ENCODE measurements around the gene NFE2.
"Not testable (repeated sequence)": the region's sequence is repeated elsewhere in the genome, so short reads cannot be mapped to it uniquely, and the experiment has no call there.

NFE2 gene

DNA sequence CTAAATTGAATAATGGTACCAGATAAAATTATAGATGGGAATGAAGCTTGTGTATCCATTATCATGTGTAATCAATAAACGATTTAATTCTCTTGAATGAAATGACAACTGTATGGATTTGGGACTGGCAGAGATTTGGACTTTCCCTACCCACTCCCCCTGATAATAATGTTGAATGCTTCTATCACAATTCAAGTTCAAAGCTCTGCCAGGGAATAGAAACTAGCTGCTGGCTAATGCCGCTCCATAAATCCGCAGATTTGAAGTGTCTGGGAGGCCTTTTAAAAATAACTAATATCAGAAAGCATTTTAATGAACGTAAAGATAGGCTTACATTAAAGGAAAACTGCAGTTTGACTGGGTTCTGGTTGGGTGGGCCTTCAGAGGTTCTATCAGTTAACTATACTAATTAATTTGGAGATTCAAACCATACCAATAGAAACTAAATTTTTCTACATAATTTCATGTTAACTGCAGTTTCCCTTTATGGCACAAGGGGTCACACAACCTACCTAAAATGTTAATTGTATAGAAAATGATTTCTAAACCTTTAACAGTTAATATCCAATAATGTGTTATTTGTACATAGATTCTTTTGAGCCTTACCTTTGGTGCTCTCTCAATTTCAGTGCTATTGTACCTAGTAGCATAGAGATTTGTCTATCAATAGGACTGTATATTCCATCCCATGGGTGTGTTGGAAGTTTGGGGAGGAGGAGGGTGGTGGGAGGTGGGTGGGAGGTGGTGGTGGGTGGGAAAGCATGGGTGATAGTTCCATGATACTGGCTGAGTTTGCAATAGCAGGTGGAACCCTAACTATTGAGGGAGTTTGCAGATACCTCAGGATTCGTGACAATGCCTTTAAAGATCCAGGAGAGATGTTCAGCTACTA lies 15.4 kb downstream of the NFE2 start:
- TF ChIP-seq ZC3H10 (CRISPR knock-in tag; IDR thresholded peaks at IDR 0.05) (0 out of 2 replicates have a peak, but pooled peaks have one; percentile 7), RARB (CRISPR knock-in tag; IDR thresholded peaks at IDR 0.05) (no peak)
- TF ChIP-seq, protein P1, sequence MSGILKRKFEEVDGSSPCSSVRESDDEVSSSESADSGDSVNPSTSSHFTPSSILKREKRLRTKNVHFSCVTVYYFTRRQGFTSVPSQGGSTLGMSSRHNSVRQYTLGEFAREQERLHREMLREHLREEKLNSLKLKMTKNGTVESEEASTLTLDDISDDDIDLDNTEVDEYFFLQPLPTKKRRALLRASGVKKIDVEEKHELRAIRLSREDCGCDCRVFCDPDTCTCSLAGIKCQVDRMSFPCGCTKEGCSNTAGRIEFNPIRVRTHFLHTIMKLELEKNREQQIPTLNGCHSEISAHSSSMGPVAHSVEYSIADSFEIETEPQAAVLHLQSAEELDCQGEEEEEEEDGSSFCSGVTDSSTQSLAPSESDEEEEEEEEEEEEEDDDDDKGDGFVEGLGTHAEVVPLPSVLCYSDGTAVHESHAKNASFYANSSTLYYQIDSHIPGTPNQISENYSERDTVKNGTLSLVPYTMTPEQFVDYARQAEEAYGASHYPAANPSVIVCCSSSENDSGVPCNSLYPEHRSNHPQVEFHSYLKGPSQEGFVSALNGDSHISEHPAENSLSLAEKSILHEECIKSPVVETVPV (CRISPR knock-in tag; IDR thresholded peaks at IDR 0.05): peak; percentile 48; the same call in 1 of the 2 replicates

DNA sequence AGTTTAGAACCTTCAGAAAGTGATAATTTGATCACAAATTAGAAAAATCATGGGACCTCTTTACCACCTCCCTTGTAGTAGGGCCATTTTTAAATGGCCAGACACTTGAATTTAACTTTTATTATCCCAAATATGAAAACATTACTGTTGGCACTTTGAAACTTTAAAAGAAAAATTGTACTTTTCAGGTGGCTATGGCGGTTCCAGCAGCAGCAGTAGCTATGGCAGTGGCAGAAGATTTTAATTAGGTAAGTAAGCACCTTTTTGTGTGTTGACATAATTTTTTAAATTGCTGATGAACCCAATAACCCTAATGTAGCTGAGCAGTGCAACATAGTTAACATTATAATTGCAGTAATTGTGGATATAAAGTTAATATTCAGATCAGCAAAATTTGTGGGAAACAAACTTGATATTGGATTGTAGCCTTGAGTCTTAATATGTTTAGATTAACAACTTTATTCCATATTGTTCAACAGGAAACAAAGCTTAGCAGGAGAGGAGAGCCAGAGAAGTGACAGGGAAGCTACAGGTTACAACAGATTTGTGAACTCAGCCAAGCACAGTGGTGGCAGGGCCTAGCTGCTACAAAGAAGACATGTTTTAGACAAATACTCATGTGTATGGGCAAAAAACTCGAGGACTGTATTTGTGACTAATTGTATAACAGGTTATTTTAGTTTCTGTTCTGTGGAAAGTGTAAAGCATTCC lies 16.6 kb downstream of the NFE2 start:
- TF ChIP-seq, protein P1 (CRISPR knock-in tag; IDR thresholded peaks at IDR 0.05): peak; percentile 47; the same call in 1 of the 2 replicates
- not testable (repeated sequence) for ATAC-seq

More for the DNA sequence above, 15.4 kb downstream of the NFE2 start:
- ATAC-seq: no peak

DNA sequence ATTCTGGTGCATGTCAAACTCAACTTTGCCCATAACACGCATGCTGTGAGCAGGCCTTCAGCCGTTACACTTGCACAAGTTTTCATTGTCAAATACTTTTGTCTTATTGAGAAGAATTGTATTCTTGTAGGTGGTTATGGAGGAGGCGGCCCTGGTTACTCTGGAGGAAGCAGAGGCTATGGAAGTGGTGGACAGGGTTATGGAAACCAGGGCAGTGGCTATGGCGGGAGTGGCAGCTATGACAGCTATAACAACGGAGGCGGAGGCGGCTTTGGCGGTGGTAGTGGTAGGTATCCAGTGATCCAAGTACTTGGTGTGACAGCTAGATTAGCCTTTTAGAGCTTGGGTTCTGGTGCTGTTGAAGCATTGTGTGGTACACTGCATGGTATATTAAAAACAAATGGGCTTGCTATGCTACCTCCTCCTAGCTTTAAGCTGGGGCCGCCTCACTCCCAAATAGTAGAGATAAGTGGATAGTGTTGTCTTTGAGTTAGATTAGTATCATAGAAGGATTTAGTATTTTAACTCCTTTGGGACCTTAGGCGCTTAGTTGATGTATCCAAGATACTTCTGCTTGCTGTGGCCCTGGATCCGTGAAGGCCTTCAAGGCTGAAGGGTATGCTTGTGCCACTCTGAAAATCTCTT lies 17.7 kb downstream of the NFE2 start:
- TF ChIP-seq TCF4 (CRISPR knock-in tag; IDR thresholded peaks at IDR 0.05; ENCODE audit: borderline replicate concordance) (no peak), ESRRG (CRISPR knock-in tag; IDR thresholded peaks at IDR 0.05) (peak; percentile 13; the same call in 1 of the 2 replicates)
- TF ChIP-seq, protein P1 (CRISPR knock-in tag; IDR thresholded peaks at IDR 0.05): no peak
- no peak for ATAC-seq

DNA sequence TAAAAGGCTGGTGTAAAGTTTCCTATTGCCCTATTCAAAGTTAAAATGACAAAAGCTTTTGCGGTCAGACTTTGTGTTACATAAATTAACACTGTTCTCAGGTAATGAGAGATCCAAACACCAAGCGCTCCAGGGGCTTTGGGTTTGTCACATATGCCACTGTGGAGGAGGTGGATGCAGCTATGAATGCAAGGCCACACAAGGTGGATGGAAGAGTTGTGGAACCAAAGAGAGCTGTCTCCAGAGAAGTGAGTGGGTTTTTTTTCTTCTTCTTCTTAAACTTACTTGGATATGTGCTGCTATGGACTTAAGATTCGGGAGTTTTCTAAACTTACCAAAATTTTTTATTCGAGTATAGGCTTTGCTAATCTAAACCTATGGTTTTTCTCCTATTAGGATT lies 19.1 kb downstream of the NFE2 start:
- TF ChIP-seq, protein P2, sequence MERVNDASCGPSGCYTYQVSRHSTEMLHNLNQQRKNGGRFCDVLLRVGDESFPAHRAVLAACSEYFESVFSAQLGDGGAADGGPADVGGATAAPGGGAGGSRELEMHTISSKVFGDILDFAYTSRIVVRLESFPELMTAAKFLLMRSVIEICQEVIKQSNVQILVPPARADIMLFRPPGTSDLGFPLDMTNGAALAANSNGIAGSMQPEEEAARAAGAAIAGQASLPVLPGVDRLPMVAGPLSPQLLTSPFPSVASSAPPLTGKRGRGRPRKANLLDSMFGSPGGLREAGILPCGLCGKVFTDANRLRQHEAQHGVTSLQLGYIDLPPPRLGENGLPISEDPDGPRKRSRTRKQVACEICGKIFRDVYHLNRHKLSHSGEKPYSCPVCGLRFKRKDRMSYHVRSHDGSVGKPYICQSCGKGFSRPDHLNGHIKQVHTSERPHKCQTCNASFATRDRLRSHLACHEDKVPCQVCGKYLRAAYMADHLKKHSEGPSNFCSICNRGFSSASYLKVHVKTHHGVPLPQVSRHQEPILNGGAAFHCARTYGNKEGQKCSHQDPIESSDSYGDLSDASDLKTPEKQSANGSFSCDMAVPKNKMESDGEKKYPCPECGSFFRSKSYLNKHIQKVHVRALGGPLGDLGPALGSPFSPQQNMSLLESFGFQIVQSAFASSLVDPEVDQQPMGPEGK (CRISPR knock-in tag; IDR thresholded peaks at IDR 0.05; ENCODE audit: borderline replicate concordance): 0 out of 2 replicates have a peak, but pooled peaks have one; percentile 13
- not testable (repeated sequence) for ATAC-seq

DNA sequence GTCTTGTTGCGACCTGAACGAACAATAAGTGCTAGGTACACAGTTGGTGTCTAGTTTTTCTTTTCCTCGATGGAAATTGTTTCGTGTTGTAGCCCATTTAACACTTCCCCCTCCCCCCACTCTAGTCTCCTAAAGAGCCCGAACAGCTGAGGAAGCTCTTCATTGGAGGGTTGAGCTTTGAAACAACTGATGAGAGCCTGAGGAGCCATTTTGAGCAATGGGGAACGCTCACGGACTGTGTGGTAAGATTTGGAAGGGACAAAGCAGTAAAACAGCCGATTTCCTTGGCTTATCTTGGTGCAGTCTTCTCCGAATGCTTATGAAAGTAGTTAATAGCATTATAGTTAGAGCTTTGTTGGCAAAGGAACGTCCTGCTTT lies 19.6 kb downstream of the NFE2 start:
- ATAC-seq: not testable (repeated sequence)

DNA sequence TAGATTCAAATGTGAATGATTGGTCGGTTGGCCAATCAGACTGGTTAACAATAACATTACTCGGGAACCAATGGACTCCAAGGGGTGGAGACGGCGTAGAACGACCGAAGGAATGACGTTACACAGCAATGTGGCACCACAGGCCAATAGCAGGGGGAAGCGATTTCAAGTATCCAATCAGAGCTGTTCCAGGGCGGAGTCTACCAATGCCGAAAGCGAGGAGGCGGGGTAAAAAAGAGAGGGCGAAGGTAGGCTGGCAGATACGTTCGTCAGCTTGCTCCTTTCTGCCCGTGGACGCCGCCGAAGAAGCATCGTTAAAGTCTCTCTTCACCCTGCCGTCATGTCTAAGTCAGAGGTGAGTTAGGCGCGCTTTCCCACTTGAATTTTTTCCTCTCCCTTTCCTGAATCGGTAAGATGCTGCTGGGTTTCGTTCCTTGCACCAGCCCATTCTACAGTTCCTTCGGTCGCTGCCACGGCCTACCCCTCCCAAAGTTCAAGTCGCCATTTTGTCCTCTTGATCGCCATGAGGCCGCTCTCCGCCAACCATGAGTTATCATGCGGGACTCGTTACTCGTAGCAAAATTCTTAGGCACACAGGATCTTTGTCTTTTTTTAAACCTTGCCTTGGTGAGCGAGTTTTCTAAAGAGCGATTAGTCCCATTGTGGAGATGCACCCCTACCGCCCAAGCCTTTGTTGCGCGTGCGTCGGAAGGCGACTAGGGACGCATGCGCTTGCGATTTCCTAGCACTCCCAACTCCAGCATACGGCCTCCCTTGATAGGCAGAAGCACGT lies 20.2 kb downstream of the NFE2 start, which contains the start of gene HNRNPA1:
TSS of gene HNRNPA1 (plus strand) at position 259 of the 793 bp plus-strand sequence. CDS start at position 341, 82 bp downstream.
- ATAC-seq: peak; percentile 86
- TF ChIP-seq, protein P3, sequence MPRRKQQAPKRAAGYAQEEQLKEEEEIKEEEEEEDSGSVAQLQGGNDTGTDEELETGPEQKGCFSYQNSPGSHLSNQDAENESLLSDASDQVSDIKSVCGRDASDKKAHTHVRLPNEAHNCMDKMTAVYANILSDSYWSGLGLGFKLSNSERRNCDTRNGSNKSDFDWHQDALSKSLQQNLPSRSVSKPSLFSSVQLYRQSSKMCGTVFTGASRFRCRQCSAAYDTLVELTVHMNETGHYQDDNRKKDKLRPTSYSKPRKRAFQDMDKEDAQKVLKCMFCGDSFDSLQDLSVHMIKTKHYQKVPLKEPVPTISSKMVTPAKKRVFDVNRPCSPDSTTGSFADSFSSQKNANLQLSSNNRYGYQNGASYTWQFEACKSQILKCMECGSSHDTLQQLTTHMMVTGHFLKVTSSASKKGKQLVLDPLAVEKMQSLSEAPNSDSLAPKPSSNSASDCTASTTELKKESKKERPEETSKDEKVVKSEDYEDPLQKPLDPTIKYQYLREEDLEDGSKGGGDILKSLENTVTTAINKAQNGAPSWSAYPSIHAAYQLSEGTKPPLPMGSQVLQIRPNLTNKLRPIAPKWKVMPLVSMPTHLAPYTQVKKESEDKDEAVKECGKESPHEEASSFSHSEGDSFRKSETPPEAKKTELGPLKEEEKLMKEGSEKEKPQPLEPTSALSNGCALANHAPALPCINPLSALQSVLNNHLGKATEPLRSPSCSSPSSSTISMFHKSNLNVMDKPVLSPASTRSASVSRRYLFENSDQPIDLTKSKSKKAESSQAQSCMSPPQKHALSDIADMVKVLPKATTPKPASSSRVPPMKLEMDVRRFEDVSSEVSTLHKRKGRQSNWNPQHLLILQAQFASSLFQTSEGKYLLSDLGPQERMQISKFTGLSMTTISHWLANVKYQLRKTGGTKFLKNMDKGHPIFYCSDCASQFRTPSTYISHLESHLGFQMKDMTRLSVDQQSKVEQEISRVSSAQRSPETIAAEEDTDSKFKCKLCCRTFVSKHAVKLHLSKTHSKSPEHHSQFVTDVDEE (CRISPR knock-in tag; IDR thresholded peaks at IDR 0.05): 0 out of 2 replicates have a peak, but pooled peaks have one; percentile 33
- TF ChIP-seq, protein P4, sequence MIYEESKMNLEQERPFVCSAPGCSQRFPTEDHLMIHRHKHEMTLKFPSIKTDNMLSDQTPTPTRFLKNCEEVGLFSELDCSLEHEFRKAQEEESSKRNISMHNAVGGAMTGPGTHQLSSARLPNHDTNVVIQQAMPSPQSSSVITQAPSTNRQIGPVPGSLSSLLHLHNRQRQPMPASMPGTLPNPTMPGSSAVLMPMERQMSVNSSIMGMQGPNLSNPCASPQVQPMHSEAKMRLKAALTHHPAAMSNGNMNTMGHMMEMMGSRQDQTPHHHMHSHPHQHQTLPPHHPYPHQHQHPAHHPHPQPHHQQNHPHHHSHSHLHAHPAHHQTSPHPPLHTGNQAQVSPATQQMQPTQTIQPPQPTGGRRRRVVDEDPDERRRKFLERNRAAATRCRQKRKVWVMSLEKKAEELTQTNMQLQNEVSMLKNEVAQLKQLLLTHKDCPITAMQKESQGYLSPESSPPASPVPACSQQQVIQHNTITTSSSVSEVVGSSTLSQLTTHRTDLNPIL (CRISPR knock-in tag; IDR thresholded peaks at IDR 0.05; ENCODE audit: low read depth): peak; percentile 10; the same call in 1 of the 2 replicates
- TF ChIP-seq TOX (CRISPR knock-in tag; IDR thresholded peaks at IDR 0.05; ENCODE audit: borderline replicate concordance): no peak
